ENCODE measurements around the gene KAT6B. TPM values are rescaled to one million over a fixed set of nuclear protein-coding genes. Genes with fewer than 3 reads are reported as not detected.

Gene KAT6B
- total and polyA plus RNA-seq, 2 experiments from 2014 or later, result 7.7 to 12.4 TPM

DNA sequence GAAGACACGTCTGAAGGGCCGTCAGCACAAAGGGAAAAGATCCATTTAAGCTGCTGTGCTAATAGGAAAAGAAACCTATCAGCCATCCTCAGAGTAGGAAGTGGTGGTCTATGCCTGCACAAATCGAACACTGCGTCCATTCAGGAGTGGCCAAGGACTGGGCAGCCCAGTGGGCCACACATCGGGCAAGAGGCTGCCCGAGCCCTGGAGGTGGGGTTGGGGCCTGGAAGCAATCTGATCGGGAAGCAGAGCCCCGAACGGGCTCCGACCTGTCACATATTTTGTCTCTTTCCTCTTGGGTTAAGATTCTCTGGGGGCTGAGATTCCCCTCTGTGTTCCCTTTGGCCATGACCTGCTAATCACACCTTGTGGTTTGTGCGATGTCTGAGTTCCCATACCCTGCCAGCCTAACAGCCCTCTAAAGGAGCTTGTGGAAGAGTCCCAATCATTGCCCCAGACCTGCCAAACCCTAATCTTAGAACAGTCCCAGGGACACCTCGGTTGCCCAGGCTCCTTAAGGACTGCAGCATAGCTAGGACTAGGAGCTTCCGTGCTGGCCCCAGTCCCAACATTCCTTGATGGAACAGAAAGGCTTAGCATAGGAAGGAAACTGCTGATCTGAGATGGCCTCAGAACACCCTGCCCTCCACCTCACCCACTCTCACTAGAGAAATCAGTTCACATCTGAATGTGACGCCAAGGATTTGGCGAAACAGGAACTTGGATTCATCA lies 207.2 kb downstream of the KAT6B start:
- Histone ChIP-seq H3F3A (ENCODE audit: insufficient read depth) (no peaks in the 10 kb centered on the region), H3K27me3 (replicated peaks; ENCODE audit: insufficient read depth) (no peaks in the 10 kb centered on the region), H3K79me2 (ENCODE audit: insufficient read depth) (no peaks in the 10 kb centered on the region), H3K9me3 (ENCODE audit: low read depth) (no peaks in the 10 kb centered on the region), H3K4me3 (no peak overlapping the region), H3K4me2 (ENCODE audit: unreplicated experiment) (no peak overlapping the region), H3K9me2 (ENCODE audit: insufficient read depth) (no peaks in the 10 kb centered on the region), H3K36me3 (ENCODE audit: low read depth) (peaks cover 6% of the 10 kb centered on the region; the same call in 1 of the 2 replicates), H3K27ac (no peak overlapping the region), H4K20me1 (ENCODE audit: insufficient read depth) (no peaks in the 10 kb centered on the region), H2AFZ (no peak overlapping the region), H3K4me1 (ENCODE audit: insufficient read depth) (0 out of 2 replicates have a peak, but pooled peaks cover 5% of the 10 kb centered on the region), H3K9ac (no peak overlapping the region)
- in situ Hi-C loops (cut with MboI), result no loop called here
- 93 to 95% methylated on average over 15 of the region's 15 CpGs for WGBS, 2 experiments (ENCODE audit: low coverage in 1 of 2, low lambda C conversion rate in 2 of 2, missing lambda C conversion rate in 2 of 2)
- TF ChIP-seq EZH2 (IDR thresholded peaks at IDR 0.05; ENCODE audit: insufficient read depth, poor library complexity, severe bottlenecking) (no peak), EZH2phosphoT487 (IDR thresholded peaks at IDR 0.05; ENCODE audit: insufficient read depth, low read depth) (no peak)
- no peak for DNase-seq

DNA sequence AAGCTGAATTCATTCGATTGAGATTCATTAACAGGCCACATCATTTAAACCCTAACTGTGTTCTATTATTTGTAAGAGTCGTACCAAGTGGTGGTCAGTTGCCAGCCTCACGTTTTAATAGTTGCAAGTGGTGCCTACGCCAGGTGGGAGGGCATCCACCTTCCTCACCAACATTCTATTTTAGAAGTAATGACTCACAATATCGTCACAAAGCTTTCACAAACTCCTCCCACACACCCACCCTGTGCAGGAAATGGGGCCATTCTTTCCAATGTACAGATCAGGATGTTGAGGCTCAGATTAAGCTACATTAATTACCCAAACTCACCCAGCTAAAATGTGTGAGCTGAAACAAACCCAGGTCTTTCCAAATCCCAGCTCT lies 207.7 kb downstream of the KAT6B start:
- DNase-seq, result peak; percentile 20
- no peak overlapping the region for H2AFZ ChIP-seq
- no peak overlapping the region for H3K9ac ChIP-seq
- no peak overlapping the region for H3K4me3 ChIP-seq
- no peaks in the 10 kb centered on the region for H3K9me2 ChIP-seq (ENCODE audit: insufficient read depth)
- H3K27me3 ChIP-seq (replicated peaks; ENCODE audit: insufficient read depth), result no peaks in the 10 kb centered on the region
- H3K4me1 ChIP-seq (ENCODE audit: insufficient read depth), result 0 out of 2 replicates have a peak, but pooled peaks cover 5% of the 10 kb centered on the region
- 84 to 86% methylated on average over 5 of the region's 5 CpGs for WGBS, 2 experiments (ENCODE audit: low coverage in 1 of 2, low lambda C conversion rate in 2 of 2, missing lambda C conversion rate in 2 of 2)
- H3K79me2 ChIP-seq (ENCODE audit: insufficient read depth), result no peaks in the 10 kb centered on the region
- no peak overlapping the region for H3K4me2 ChIP-seq (ENCODE audit: unreplicated experiment)
- no peaks in the 10 kb centered on the region for H3F3A ChIP-seq (ENCODE audit: insufficient read depth)
- TF ChIP-seq EZH2 (IDR thresholded peaks at IDR 0.05; ENCODE audit: insufficient read depth, poor library complexity, severe bottlenecking), result no peak
- TF ChIP-seq EZH2phosphoT487 (IDR thresholded peaks at IDR 0.05; ENCODE audit: insufficient read depth, low read depth), result no peak
- no peak overlapping the region for H3K27ac ChIP-seq
- peaks cover 6% of the 10 kb centered on the region; the same call in 1 of the 2 replicates for H3K36me3 ChIP-seq (ENCODE audit: low read depth)
- H3K9me3 ChIP-seq (ENCODE audit: low read depth), result no peaks in the 10 kb centered on the region
- in situ Hi-C loops (cut with MboI), result no loop called here
- H4K20me1 ChIP-seq (ENCODE audit: insufficient read depth), result no peaks in the 10 kb centered on the region

DNA sequence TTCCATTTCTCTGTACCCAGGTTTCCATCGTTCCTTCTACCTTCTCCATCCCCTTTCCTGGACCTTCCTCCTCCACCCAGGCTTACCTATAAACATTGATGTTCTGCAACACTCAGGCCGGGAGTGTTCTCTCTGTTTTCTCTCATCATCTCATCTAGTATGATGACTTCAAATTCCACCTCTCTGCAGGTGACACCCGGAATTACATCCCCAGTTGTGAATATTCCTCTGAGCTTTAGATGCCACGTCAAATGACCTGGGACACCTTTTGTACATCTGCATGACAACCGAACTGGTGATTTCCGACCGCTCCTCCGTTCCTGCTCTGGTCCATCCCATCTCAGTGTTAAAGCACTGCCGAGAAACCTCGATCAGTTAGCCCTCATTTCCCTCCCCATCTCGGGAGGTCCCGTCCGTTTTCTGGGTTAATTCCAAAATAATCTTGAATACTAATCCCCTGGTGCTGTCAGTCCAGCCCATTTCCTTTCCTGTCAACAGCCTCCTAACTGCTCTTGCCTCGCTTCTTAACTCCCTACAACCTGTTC lies 208.4 kb downstream of the KAT6B start:
- 0 out of 2 replicates have a peak, but pooled peaks cover 5% of the 10 kb centered on the region for H3K4me1 ChIP-seq (ENCODE audit: insufficient read depth)
- H3K9me3 ChIP-seq (ENCODE audit: low read depth), result no peaks in the 10 kb centered on the region
- H4K20me1 ChIP-seq (ENCODE audit: insufficient read depth), result no peaks in the 10 kb centered on the region
- H2AFZ ChIP-seq, result no peak overlapping the region
- H3K4me2 ChIP-seq (ENCODE audit: unreplicated experiment), result no peak overlapping the region
- no peak for TF ChIP-seq EZH2phosphoT487 (IDR thresholded peaks at IDR 0.05; ENCODE audit: insufficient read depth, low read depth)
- TF ChIP-seq EZH2 (IDR thresholded peaks at IDR 0.05; ENCODE audit: insufficient read depth, poor library complexity, severe bottlenecking), result no peak
- no peaks in the 10 kb centered on the region for H3K27me3 ChIP-seq (replicated peaks; ENCODE audit: insufficient read depth)
- WGBS, 2 experiments (ENCODE audit: low coverage in 1 of 2, low lambda C conversion rate in 2 of 2, missing lambda C conversion rate in 2 of 2), result 74 to 76% methylated on average over 14 of the region's 14 CpGs
- no peak overlapping the region for H3K4me3 ChIP-seq
- no peak for DNase-seq
- no peaks in the 10 kb centered on the region for H3K9me2 ChIP-seq (ENCODE audit: insufficient read depth)
- peaks cover 6% of the 10 kb centered on the region; the same call in 1 of the 2 replicates for H3K36me3 ChIP-seq (ENCODE audit: low read depth)
- H3K27ac ChIP-seq, result no peak overlapping the region
- in situ Hi-C loops (cut with MboI), result no loop called here
- no peak overlapping the region for H3K9ac ChIP-seq
- no peaks in the 10 kb centered on the region for H3F3A ChIP-seq (ENCODE audit: insufficient read depth)
- no peaks in the 10 kb centered on the region for H3K79me2 ChIP-seq (ENCODE audit: insufficient read depth)

DNA sequence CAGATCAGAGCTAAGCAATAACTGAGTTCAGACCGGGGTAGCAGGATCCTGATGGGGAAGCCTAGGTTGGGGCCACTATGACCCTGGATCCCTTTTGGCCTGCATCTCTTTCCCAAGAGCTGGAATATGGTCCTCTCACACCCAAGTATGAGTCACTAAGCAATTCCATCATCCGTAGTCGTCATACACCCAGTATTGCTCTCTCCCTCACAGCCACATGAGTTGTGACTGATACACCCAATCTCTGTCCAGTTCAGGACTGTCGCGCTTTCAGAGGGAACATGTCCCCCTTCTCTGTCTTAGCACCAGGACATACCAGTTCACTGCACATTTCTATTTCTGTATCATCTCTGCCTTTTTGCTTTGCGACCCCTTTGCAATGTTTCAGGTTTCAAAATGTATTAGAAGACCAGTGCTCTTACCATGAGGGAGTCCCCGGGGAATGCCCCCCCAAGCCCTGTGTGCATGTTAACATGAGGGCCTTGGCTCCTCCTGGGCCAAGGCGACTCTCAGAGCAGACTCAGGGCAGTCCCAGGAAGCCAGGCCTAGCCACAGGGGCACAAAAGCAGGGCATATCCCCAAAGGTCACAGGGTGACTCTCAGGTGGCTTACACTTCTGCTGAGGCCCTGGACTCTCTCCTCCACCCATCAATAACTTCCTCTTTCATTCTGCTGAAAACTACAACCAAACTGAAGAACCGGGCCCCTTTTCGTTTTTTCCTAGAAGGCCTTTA lies 209.7 kb downstream of the KAT6B start:
- Histone ChIP-seq H3K27me3 (replicated peaks; ENCODE audit: insufficient read depth) (no peaks in the 10 kb centered on the region), H3K27ac (no peak overlapping the region), H3K9ac (no peak overlapping the region), H3K9me2 (ENCODE audit: insufficient read depth) (no peaks in the 10 kb centered on the region), H3K36me3 (ENCODE audit: low read depth) (peaks cover 6% of the 10 kb centered on the region; the same call in 1 of the 2 replicates), H3K4me3 (no peak overlapping the region), H2AFZ (no peak overlapping the region), H3K4me2 (ENCODE audit: unreplicated experiment) (no peak overlapping the region), H3F3A (ENCODE audit: insufficient read depth) (no peaks in the 10 kb centered on the region), H3K79me2 (ENCODE audit: insufficient read depth) (no peaks in the 10 kb centered on the region), H3K4me1 (ENCODE audit: insufficient read depth) (0 out of 2 replicates have a peak, but pooled peaks cover 5% of the 10 kb centered on the region), H4K20me1 (ENCODE audit: insufficient read depth) (no peaks in the 10 kb centered on the region), H3K9me3 (ENCODE audit: low read depth) (no peaks in the 10 kb centered on the region)
- DNase-seq, result peak; percentile 77
- TF ChIP-seq EZH2phosphoT487 (IDR thresholded peaks at IDR 0.05; ENCODE audit: insufficient read depth, low read depth) (no peak), EZH2 (IDR thresholded peaks at IDR 0.05; ENCODE audit: insufficient read depth, poor library complexity, severe bottlenecking) (no peak)
- WGBS, 2 experiments (ENCODE audit: low coverage in 1 of 2, low lambda C conversion rate in 2 of 2, missing lambda C conversion rate in 2 of 2), result 72 to 79% methylated on average over 10 of the region's 10 CpGs
- in situ Hi-C loops (cut with MboI), result no loop called here
